K562 (cell line): ENCODE data around the gene PPP4R3A. TPM values are rescaled to one million over a fixed set of nuclear protein-coding genes. Genes with fewer than 3 reads are reported as not detected.
A peak's percentile ranks its signal among the peaks of the same experiment; 100 is the strongest.

ENCODE experiments used
- ERF ChIP-seq: fragments of 450-650 bp; formaldehyde crosslinking; IDR thresholded peaks from 2 replicates; pipeline ENCODE4 v1.4.0; 2020; ENCODE audit warnings: mild to moderate bottlenecking, mixed read lengths
- ETV6 ChIP-seq, 3 experiments: fragments of 150-350 bp in 1 of 3; sonication (generic) in 1 of 3; formaldehyde crosslinking in 1 of 3; IDR thresholded peaks; 2 replicates each; pipeline versions ENCODE4 v1.6.1 to v1.8.0; 2014 to 2022; ENCODE audit warnings: borderline replicate concordance in 2 of 3, low read depth in 2 of 3, antibody characterized with exemption in 1 of 3, low read length in 1 of 3, mild to moderate bottlenecking in 1 of 3, missing genetic modification reagents in 1 of 3
- KDM4B ChIP-seq, 2 experiments: fragments of 450-650 bp in 1 of 2; sonication (generic) in 1 of 2; IDR thresholded peaks; 2 replicates each; pipeline ENCODE4 v1.6.1; 2016 to 2017; ENCODE audit warnings: borderline replicate concordance in 2 of 2, antibody characterized with exemption in 1 of 2, low read depth in 1 of 2, mild to moderate bottlenecking in 1 of 2
- KLF16 ChIP-seq: IDR thresholded peaks from 2 replicates; pipeline ENCODE4 v1.6.1; 2016; ENCODE audit warnings: antibody characterized with exemption
- MIER1 ChIP-seq: fragments of 450-650 bp; IDR thresholded peaks from 2 replicates; pipeline ENCODE4 v1.6.1; 2016; ENCODE audit warnings: antibody characterized with exemption, mild to moderate bottlenecking, low read depth
- NFYB ChIP-seq: IDR thresholded peaks from 2 replicates; pipeline ENCODE4 v1.6.1; 2011; ENCODE audit warnings: mild to moderate bottlenecking, moderate library complexity; ENCODE audit not compliant: insufficient read length; ENCODE audit errors: extremely low read depth
- POLR3A ChIP-seq: IDR thresholded peaks from 2 replicates; pipeline ENCODE4 v1.6.1; 2011; ENCODE audit warnings: borderline replicate concordance, mild to moderate bottlenecking, moderate library complexity; ENCODE audit not compliant: insufficient read length, insufficient read depth; ENCODE audit errors: extremely low read depth
- PYGO2 ChIP-seq: fragments of 450-650 bp; IDR thresholded peaks from 2 replicates; pipeline ENCODE4 v1.6.1; 2016; ENCODE audit warnings: mild to moderate bottlenecking, missing genetic modification characterization, moderate library complexity, missing compliant biosample characterization
- SMAD1 ChIP-seq: fragments of 150-350 bp; IDR thresholded peaks from 2 replicates; pipeline ENCODE4 v1.6.1; 2014; ENCODE audit warnings: low read length, low read depth; ENCODE audit not compliant: partially characterized antibody
- SMAD4 ChIP-seq: fragments of 250-450 bp; sonication (Bioruptor Pico); conservative IDR thresholded peaks from 2 replicates; pipeline ENCODE4 v1.8.0; 2021; ENCODE audit warnings: inconsistent platforms, mild to moderate bottlenecking, moderate library complexity
- ZBTB1 ChIP-seq: sonication (generic); formaldehyde crosslinking; IDR thresholded peaks from 2 replicates; pipeline ENCODE4 v1.8.1; 2023; ENCODE audit warnings: missing genetic modification reagents, low read depth, mild to moderate bottlenecking, borderline replicate concordance
- ZNF224 ChIP-seq: sonication (generic); formaldehyde crosslinking; IDR thresholded peaks from 2 replicates; pipeline ENCODE4 v1.8.0; 2022; ENCODE audit warnings: mild to moderate bottlenecking, missing genetic modification reagents
- ZNF274 ChIP-seq: IDR thresholded peaks from 2 replicates; pipeline ENCODE4 v1.6.1; 2011; ENCODE audit warnings: low read depth, mild to moderate bottlenecking, low read length, moderate library complexity, borderline replicate concordance
- ZNF696 ChIP-seq: fragments of 250-450 bp; sonication (Bioruptor Pico); conservative IDR thresholded peaks from 2 replicates; pipeline ENCODE4 v1.4.0; 2020; ENCODE audit warnings: mild to moderate bottlenecking, moderate library complexity
- polyA plus RNA-seq, 8 experiments: library from polyadenylated mRNA; depleted of rRNA in 4 of 8; stranded (reverse) in 5 of 8; unstranded in 3 of 8; fragments of >200 nt; fragmentation: Nextera tagmentation in 2 of 8; fragmentation: Illumina TruSeq in 1 of 8; extraction: Ambion mirVana in 2 of 8; extraction: Trizol in 1 of 8; gene quantifications; 2 replicates each; pipeline versions ENCODE4 v1.2.1 to v1.2.3, GENCODE V29; 2011 to 2014; ENCODE audit warnings: inconsistent platforms in 1 of 8, missing spikeins in 1 of 8
- total RNA-seq, 7 experiments: library from RNA; depleted of rRNA in 6 of 7; stranded (reverse); fragments of >200 nt in 6 of 7; fragmentation: Illumina TruSeq in 2 of 7; extraction: Trizol in 2 of 7; gene quantifications; 2 replicates each; pipeline versions ENCODE4 v1.2.1 to v1.2.3, GENCODE V29; 2011 to 2021; ENCODE audit warnings: low replicate concordance in 1 of 7
- TF ChIP-seq, protein P1 (sequence below): fragments of 250-450 bp; sonication (Bioruptor Pico); IDR thresholded peaks from 2 replicates; pipeline ENCODE4 v1.4.0; 2020; ENCODE audit warnings: mild to moderate bottlenecking, moderate library complexity, borderline replicate concordance
- TF ChIP-seq, protein P2 (sequence below): sonication (generic); formaldehyde crosslinking; IDR thresholded peaks from 2 replicates; pipeline ENCODE4 v1.8.0; 2023; ENCODE audit warnings: mild to moderate bottlenecking, missing genetic modification reagents
- TF ChIP-seq, protein P3 (sequence below): fragments of 250-450 bp; sonication (Bioruptor Pico); IDR thresholded peaks from 2 replicates; pipeline ENCODE4 v1.8.0; 2021; ENCODE audit warnings: borderline replicate concordance, mild to moderate bottlenecking, moderate library complexity; ENCODE audit not compliant: poor library complexity, severe bottlenecking
- TF ChIP-seq, protein P4 (sequence below): sonication (generic); formaldehyde crosslinking; IDR thresholded peaks from 2 replicates; pipeline ENCODE4 v1.9.0; 2022; ENCODE audit warnings: mild to moderate bottlenecking, missing genetic modification reagents
- TF ChIP-seq, protein P5 (sequence below): sonication (generic); formaldehyde crosslinking; IDR thresholded peaks from 2 replicates; pipeline ENCODE4 v1.9.0; 2022; ENCODE audit warnings: mild to moderate bottlenecking, missing genetic modification reagents

PPP4R3A gene
- total and polyA plus RNA-seq, 9 of the 15 experiments (the other 6 are each of a cell fraction or from before 2014, with no cell fraction given), result 9.5 to 54.9 (median 44.9) TPM

DNA sequence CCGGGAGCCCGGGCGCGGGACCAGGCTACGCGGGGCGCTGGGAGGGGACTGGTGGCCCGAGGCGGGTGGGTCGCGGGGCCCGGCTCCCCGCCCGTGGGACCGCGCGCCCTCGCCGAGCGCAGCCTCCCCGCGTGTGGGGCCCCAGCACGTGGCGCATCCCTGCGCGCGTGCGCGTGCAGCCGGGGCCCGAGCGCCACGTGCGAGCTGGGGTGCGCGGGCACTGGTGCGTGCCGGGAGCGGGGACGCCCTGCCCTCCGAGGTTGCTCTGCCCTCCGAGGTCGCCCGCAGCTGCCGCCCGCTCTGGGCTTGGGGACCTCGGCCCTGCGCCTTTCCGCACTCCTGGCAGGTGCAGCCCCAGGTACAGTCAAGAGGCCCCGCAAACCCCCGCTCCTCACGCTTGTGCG lies 92.1 kb downstream of the PPP4R3A start (continued):
- no peak for TF ChIP-seq ZNF274
- TF ChIP-seq, protein P1, sequence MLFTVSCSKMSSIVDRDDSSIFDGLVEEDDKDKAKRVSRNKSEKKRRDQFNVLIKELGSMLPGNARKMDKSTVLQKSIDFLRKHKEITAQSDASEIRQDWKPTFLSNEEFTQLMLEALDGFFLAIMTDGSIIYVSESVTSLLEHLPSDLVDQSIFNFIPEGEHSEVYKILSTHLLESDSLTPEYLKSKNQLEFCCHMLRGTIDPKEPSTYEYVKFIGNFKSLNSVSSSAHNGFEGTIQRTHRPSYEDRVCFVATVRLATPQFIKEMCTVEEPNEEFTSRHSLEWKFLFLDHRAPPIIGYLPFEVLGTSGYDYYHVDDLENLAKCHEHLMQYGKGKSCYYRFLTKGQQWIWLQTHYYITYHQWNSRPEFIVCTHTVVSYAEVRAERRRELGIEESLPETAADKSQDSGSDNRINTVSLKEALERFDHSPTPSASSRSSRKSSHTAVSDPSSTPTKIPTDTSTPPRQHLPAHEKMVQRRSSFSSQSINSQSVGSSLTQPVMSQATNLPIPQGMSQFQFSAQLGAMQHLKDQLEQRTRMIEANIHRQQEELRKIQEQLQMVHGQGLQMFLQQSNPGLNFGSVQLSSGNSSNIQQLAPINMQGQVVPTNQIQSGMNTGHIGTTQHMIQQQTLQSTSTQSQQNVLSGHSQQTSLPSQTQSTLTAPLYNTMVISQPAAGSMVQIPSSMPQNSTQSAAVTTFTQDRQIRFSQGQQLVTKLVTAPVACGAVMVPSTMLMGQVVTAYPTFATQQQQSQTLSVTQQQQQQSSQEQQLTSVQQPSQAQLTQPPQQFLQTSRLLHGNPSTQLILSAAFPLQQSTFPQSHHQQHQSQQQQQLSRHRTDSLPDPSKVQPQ (CRISPR knock-in tag), result no peak
- no peak for TF ChIP-seq PYGO2 (tag)
- peak; percentile 94 for TF ChIP-seq ZBTB1 (CRISPR knock-in tag)
- TF ChIP-seq ZNF224 (CRISPR knock-in tag), result peak; percentile 96
- TF ChIP-seq ETV6 (IDR thresholded peaks at IDR 0.05; ENCODE audit: borderline replicate concordance in 1 of 2, low read depth in 2 of 2, low read length in 1 of 2), result no peak
- peak; percentile 99 for TF ChIP-seq ETV6 (CRISPR knock-in tag; IDR thresholded peaks at IDR 0.05; ENCODE audit: borderline replicate concordance)
- no peak for TF ChIP-seq NFYB
- TF ChIP-seq, protein P2, sequence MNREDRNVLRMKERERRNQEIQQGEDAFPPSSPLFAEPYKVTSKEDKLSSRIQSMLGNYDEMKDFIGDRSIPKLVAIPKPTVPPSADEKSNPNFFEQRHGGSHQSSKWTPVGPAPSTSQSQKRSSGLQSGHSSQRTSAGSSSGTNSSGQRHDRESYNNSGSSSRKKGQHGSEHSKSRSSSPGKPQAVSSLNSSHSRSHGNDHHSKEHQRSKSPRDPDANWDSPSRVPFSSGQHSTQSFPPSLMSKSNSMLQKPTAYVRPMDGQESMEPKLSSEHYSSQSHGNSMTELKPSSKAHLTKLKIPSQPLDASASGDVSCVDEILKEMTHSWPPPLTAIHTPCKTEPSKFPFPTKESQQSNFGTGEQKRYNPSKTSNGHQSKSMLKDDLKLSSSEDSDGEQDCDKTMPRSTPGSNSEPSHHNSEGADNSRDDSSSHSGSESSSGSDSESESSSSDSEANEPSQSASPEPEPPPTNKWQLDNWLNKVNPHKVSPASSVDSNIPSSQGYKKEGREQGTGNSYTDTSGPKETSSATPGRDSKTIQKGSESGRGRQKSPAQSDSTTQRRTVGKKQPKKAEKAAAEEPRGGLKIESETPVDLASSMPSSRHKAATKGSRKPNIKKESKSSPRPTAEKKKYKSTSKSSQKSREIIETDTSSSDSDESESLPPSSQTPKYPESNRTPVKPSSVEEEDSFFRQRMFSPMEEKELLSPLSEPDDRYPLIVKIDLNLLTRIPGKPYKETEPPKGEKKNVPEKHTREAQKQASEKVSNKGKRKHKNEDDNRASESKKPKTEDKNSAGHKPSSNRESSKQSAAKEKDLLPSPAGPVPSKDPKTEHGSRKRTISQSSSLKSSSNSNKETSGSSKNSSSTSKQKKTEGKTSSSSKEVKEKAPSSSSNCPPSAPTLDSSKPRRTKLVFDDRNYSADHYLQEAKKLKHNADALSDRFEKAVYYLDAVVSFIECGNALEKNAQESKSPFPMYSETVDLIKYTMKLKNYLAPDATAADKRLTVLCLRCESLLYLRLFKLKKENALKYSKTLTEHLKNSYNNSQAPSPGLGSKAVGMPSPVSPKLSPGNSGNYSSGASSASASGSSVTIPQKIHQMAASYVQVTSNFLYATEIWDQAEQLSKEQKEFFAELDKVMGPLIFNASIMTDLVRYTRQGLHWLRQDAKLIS, result peak; percentile 44; the same call in 1 of the 2 replicates
- no peak for TF ChIP-seq KDM4B (IDR thresholded peaks at IDR 0.05; ENCODE audit: borderline replicate concordance in 2 of 2, low read depth in 1 of 2)
- TF ChIP-seq ERF (CRISPR knock-in tag), result peak; percentile 49; the same call in 1 of the 2 replicates
- no peak for TF ChIP-seq MIER1
- no peak for TF ChIP-seq ZNF696 (CRISPR knock-in tag)
- no peak for TF ChIP-seq POLR3A
- peak; percentile 24 for TF ChIP-seq SMAD4 (CRISPR knock-in tag)
- no peak for TF ChIP-seq KLF16
- TF ChIP-seq, protein P3, sequence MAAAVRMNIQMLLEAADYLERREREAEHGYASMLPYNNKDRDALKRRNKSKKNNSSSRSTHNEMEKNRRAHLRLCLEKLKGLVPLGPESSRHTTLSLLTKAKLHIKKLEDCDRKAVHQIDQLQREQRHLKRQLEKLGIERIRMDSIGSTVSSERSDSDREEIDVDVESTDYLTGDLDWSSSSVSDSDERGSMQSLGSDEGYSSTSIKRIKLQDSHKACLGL (CRISPR knock-in tag), result peak; percentile 81
- no peak for TF ChIP-seq SMAD1
- TF ChIP-seq, protein P4, sequence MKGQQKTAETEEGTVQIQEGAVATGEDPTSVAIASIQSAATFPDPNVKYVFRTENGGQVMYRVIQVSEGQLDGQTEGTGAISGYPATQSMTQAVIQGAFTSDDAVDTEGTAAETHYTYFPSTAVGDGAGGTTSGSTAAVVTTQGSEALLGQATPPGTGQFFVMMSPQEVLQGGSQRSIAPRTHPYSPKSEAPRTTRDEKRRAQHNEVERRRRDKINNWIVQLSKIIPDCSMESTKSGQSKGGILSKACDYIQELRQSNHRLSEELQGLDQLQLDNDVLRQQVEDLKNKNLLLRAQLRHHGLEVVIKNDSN, result peak; percentile 69
- TF ChIP-seq, protein P5, sequence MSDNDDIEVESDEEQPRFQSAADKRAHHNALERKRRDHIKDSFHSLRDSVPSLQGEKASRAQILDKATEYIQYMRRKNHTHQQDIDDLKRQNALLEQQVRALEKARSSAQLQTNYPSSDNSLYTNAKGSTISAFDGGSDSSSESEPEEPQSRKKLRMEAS (CRISPR knock-in tag), result peak; percentile 98
